OCI-LY1 (cell line): Measurements from ENCODE around the gene DTNBP1.

Experiments used
- H2AFZ ChIP-seq: fragments of 200-600 bp; sonication (generic), shearing (Covaris generic); 2 replicates; pipeline ENCODE4 v1.6.0; 2014; ENCODE audit warnings: antibody characterized with exemption, mild to moderate bottlenecking, low read length
- H3F3A ChIP-seq: fragments of 200-600 bp; sonication (generic), shearing (Covaris generic); 2 replicates; pipeline ENCODE4 v1.6.0; 2014; ENCODE audit warnings: mild to moderate bottlenecking, antibody characterized with exemption, low read length, moderate library complexity; ENCODE audit not compliant: insufficient read depth
- H3K27ac ChIP-seq: fragments of 200-600 bp; sonication (generic); 2 replicates; pipeline ENCODE4 v1.5.1; 2014; ENCODE audit warnings: low read length, mixed run types, mild to moderate bottlenecking, low read depth; ENCODE audit not compliant: poor library complexity, severe bottlenecking
- H3K27me3 ChIP-seq: fragments of 200-600 bp; sonication (generic); 2 replicates; pipeline ENCODE4 v1.6.0; 2014; ENCODE audit warnings: antibody characterized with exemption, mild to moderate bottlenecking, low read length, moderate library complexity; ENCODE audit not compliant: insufficient read depth
- H3K36me3 ChIP-seq: fragments of 200-600 bp; sonication (generic); 2 replicates; pipeline ENCODE4 v1.6.1; 2014; ENCODE audit warnings: mild to moderate bottlenecking, antibody characterized with exemption, low read length, moderate library complexity, mixed read lengths; ENCODE audit not compliant: insufficient read depth
- H3K4me1 ChIP-seq: fragments of 200-600 bp; sonication (generic); 2 replicates; pipeline ENCODE4 v1.5.1; 2014; ENCODE audit warnings: mild to moderate bottlenecking, low read length, moderate library complexity; ENCODE audit not compliant: insufficient read depth, severe bottlenecking
- H3K4me2 ChIP-seq: fragments of 200-600 bp; sonication (generic), shearing (Covaris generic); 2 replicates; pipeline ENCODE4 v1.6.1; 2014; ENCODE audit warnings: low read length
- H3K4me3 ChIP-seq: fragments of 200-600 bp; sonication (generic); 2 replicates; pipeline ENCODE4 v1.5.1; 2014; ENCODE audit warnings: low read length, low read depth, mild to moderate bottlenecking, mixed read lengths; ENCODE audit not compliant: poor library complexity, severe bottlenecking
- H3K79me2 ChIP-seq: fragments of 200-600 bp; shearing (Covaris generic); 2 replicates; pipeline ENCODE4 v1.6.1; 2016; ENCODE audit warnings: mixed run types, low read length, mixed read lengths; ENCODE audit not compliant: insufficient read depth
- H3K9ac ChIP-seq: fragments of 200-600 bp; sonication (generic), shearing (Covaris generic); 2 replicates; pipeline ENCODE4 v1.6.1; 2014; ENCODE audit warnings: mild to moderate bottlenecking, low read length, mixed read lengths
- H3K9me2 ChIP-seq: fragments of 200-600 bp; sonication (generic), shearing (Covaris generic); 2 replicates; pipeline ENCODE4 v1.6.1; 2014; ENCODE audit warnings: low read depth, mild to moderate bottlenecking, low read length, mixed read lengths
- H3K9me3 ChIP-seq: fragments of 200-600 bp; shearing (Covaris generic); 2 replicates; pipeline ENCODE4 v1.6.1; 2014; ENCODE audit warnings: low read length, mixed read lengths
- H4K20me1 ChIP-seq: fragments of 200-600 bp; sonication (generic), shearing (Covaris generic); 2 replicates; pipeline ENCODE4 v1.6.0; 2016; ENCODE audit warnings: mild to moderate bottlenecking, low read length; ENCODE audit not compliant: insufficient read depth
- EZH2 ChIP-seq: fragments of 200-600 bp; sonication (generic), shearing (Covaris generic); IDR thresholded peaks from 2 replicates; pipeline ENCODE4 v1.8.0; 2017; ENCODE audit warnings: borderline replicate concordance, mixed run types, mild to moderate bottlenecking, antibody characterized with exemption, low read length, moderate library complexity, mixed read lengths
- TF ChIP-seq, protein P1 (sequence below): fragments of 200-600 bp; sonication (generic), shearing (Covaris generic); IDR thresholded peaks from 2 replicates; pipeline ENCODE4 v1.5.1; 2017; ENCODE audit warnings: mild to moderate bottlenecking, antibody characterized with exemption, low read length, moderate library complexity, mixed read lengths

The DTNBP1 gene

DNA sequence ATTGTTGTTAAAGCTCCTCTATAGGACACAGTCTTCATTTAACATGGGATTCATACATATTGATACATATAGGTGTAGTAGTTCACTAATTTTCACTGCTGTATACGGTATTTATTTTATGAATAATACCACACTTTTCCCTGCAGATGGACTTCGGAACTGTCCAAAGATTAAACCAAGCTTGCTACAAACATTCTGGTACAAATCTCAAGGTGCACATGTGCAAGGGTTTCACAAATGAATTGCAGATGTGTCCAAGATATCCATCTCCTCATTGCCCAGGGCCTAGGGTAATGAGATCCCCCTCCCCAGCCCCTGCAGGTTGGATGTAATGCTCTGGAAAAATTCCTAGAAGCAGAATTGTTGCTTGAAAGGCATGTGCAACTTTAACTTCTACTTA is 31.4 kb downstream of the DTNBP1 start:
- H3K9me2 ChIP-seq: no peaks in the 10 kb centered on the region
- no peak overlapping the region for H2AFZ ChIP-seq
- no peaks in the 10 kb centered on the region for H3F3A ChIP-seq
- no peak for TF ChIP-seq EZH2
- TF ChIP-seq, protein P1, sequence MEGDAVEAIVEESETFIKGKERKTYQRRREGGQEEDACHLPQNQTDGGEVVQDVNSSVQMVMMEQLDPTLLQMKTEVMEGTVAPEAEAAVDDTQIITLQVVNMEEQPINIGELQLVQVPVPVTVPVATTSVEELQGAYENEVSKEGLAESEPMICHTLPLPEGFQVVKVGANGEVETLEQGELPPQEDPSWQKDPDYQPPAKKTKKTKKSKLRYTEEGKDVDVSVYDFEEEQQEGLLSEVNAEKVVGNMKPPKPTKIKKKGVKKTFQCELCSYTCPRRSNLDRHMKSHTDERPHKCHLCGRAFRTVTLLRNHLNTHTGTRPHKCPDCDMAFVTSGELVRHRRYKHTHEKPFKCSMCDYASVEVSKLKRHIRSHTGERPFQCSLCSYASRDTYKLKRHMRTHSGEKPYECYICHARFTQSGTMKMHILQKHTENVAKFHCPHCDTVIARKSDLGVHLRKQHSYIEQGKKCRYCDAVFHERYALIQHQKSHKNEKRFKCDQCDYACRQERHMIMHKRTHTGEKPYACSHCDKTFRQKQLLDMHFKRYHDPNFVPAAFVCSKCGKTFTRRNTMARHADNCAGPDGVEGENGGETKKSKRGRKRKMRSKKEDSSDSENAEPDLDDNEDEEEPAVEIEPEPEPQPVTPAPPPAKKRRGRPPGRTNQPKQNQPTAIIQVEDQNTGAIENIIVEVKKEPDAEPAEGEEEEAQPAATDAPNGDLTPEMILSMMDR: no peak
- H4K20me1 ChIP-seq: no peaks in the 10 kb centered on the region
- H3K27ac ChIP-seq: no peak overlapping the region
- no peaks in the 10 kb centered on the region for H3K9me3 ChIP-seq
- H3K79me2 ChIP-seq: no peaks in the 10 kb centered on the region
- no peak overlapping the region for H3K4me3 ChIP-seq
- H3K9ac ChIP-seq: no peak overlapping the region
- no peaks in the 10 kb centered on the region for H3K27me3 ChIP-seq
- peaks cover 28% of the 10 kb centered on the region for H3K36me3 ChIP-seq
- no peaks in the 10 kb centered on the region for H3K4me1 ChIP-seq
- H3K4me2 ChIP-seq: no peak overlapping the region

DNA sequence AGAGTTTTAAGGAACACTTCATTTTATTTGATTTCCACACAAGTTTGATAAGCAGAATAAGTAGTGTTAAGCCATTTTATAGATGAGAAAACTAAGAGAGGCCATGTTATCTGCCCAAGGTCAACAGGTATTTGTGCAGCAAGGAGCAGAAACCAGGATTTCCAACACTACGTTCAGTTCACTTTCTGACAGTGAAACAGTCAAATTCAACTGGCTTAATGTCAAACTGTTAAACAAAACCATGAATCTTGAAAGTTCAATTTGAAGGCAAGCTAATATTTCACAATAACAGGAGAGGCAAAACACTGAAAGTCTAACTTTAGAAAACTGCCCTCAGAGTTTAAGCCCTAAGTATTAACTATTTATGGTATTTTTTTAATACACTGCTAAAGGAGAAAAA is 32.6 kb downstream of the DTNBP1 start:
- Histone ChIP-seq H3K9ac (no peak overlapping the region), H3K9me3 (no peaks in the 10 kb centered on the region)
- no peak for TF ChIP-seq EZH2
- TF ChIP-seq, protein P1: no peak

GRCh38 chr6:15629487-15629886 is 33.3 kb downstream of the DTNBP1 start:
- Histone ChIP-seq H3K27ac (no peak overlapping the region), H3K4me3 (no peak overlapping the region)

More for the DNA sequence above, 32.6 kb downstream of the DTNBP1 start:
- no peaks in the 10 kb centered on the region for H3K4me1 ChIP-seq
- no peaks in the 10 kb centered on the region for H3K79me2 ChIP-seq
- no peaks in the 10 kb centered on the region for H3F3A ChIP-seq
- H3K36me3 ChIP-seq: peaks cover 32% of the 10 kb centered on the region; the same call in 1 of the 2 replicates
- no peak overlapping the region for H3K4me2 ChIP-seq
- H2AFZ ChIP-seq: no peak overlapping the region
- no peaks in the 10 kb centered on the region for H3K9me2 ChIP-seq
- no peaks in the 10 kb centered on the region for H3K27me3 ChIP-seq
- no peak overlapping the region for H3K27ac ChIP-seq
- no peaks in the 10 kb centered on the region for H4K20me1 ChIP-seq
- no peak overlapping the region for H3K4me3 ChIP-seq

More at GRCh38 chr6:15629487-15629886, 33.3 kb downstream of the DTNBP1 start:
- Histone ChIP-seq H3K4me1 (no peaks in the 10 kb centered on the region), H3K9ac (no peak overlapping the region), H3K36me3 (peaks cover 29% of the 10 kb centered on the region; the same call in 1 of the 2 replicates), H3K79me2 (no peaks in the 10 kb centered on the region), H3F3A (no peaks in the 10 kb centered on the region), H2AFZ (no peak overlapping the region), H3K9me2 (no peaks in the 10 kb centered on the region), H4K20me1 (no peaks in the 10 kb centered on the region), H3K27me3 (no peaks in the 10 kb centered on the region), H3K9me3 (no peaks in the 10 kb centered on the region), H3K4me2 (no peak overlapping the region)
- TF ChIP-seq, protein P1: no peak
- TF ChIP-seq EZH2: no peak
